ENCODE data around the gene FGD5. TPM values are rescaled to one million over a fixed set of nuclear protein-coding genes. Genes with fewer than 3 reads are reported as not detected.
A peak's percentile ranks its signal among the peaks of the same experiment; 100 is the strongest.

Gene FGD5
- total RNA-seq, 1 donor from 2014 or later = 57.4 TPM

- no peak for ATAC-seq
- intact Hi-C loops (cut with DNase I) = no loop called here
- no peak for DNase-seq (ENCODE audit: low spot score)
These were observed 3.4 kb downstream of the FGD5 start for GRCh38 chr3:14822134-14822533.

- DNase-seq (ENCODE audit: low spot score) = no peak
- intact Hi-C loops (cut with DNase I) = no loop called here
- peak; percentile 4 for ATAC-seq
These were observed 4.1 kb downstream of the FGD5 start for GRCh38 chr3:14822670-14823390.

GRCh38 chr3:14823393-14823792 lies 4.6 kb downstream of the FGD5 start:
- intact Hi-C loops (cut with DNase I) = no loop called here
- ATAC-seq (no peak), DNase-seq (ENCODE audit: low spot score) (no peak)

GRCh38 chr3:14823910-14824629 lies 5.3 kb downstream of the FGD5 start:
- intact Hi-C loops (cut with DNase I) = no loop called here
- peak; percentile 66 for ATAC-seq
- DNase-seq (ENCODE audit: low spot score) = no peak

- intact Hi-C loops (cut with DNase I) = no loop called here
- DNase-seq (ENCODE audit: low spot score) = no peak
- no peak for ATAC-seq
These were observed 5.9 kb downstream of the FGD5 start for GRCh38 chr3:14824646-14825045.

GRCh38 chr3:14826069-14826468 lies 7.3 kb downstream of the FGD5 start:
- ATAC-seq = no peak
- DNase-seq (ENCODE audit: low spot score) = no peak
- intact Hi-C loops (cut with DNase I) = no loop called here

- no peak for ATAC-seq
- intact Hi-C loops (cut with DNase I) = no loop called here
- no peak for DNase-seq (ENCODE audit: low spot score)
These were observed 9.0 kb downstream of the FGD5 start for GRCh38 chr3:14827776-14828175.

GRCh38 chr3:14829811-14830210 lies 11.0 kb downstream of the FGD5 start:
- DNase-seq (ENCODE audit: low spot score) (no peak), ATAC-seq (no peak)
- intact Hi-C loops (cut with DNase I) = no loop called here

GRCh38 chr3:14831916-14832450 lies 13.2 kb downstream of the FGD5 start:
- intact Hi-C loops (cut with DNase I) = no loop called here
- ATAC-seq (no peak), DNase-seq (ENCODE audit: low spot score) (no peak)

GRCh38 chr3:14832975-14833722 lies 14.4 kb downstream of the FGD5 start:
- DNase-seq (ENCODE audit: low spot score) = no peak
- ATAC-seq = no peak
- intact Hi-C loops (cut with DNase I) = no loop called here

- no peak for ATAC-seq
- DNase-seq (ENCODE audit: low spot score) = no peak
- intact Hi-C loops (cut with DNase I) = no loop called here
These were observed 15.4 kb downstream of the FGD5 start for GRCh38 chr3:14834121-14834520.

- DNase-seq (ENCODE audit: low spot score) (peak; percentile 15), ATAC-seq (no peak)
- intact Hi-C loops (cut with DNase I) = no loop called here
These were observed 16.2 kb downstream of the FGD5 start for GRCh38 chr3:14834807-14835466.

- intact Hi-C loops (cut with DNase I) = no loop called here
- ATAC-seq (peak; percentile 82), DNase-seq (ENCODE audit: low spot score) (peak; percentile 86)
These were observed 17.3 kb downstream of the FGD5 start for GRCh38 chr3:14836049-14836468.

GRCh38 chr3:14837186-14837877 lies 18.6 kb downstream of the FGD5 start:
- ATAC-seq = peak; percentile 47
- no peak for DNase-seq (ENCODE audit: low spot score)
- intact Hi-C loops (cut with DNase I) = no loop called here

GRCh38 chr3:14837878-14838258 lies 19.1 kb downstream of the FGD5 start:
- no peak for DNase-seq (ENCODE audit: low spot score)

GRCh38 chr3:14839236-14839635 lies 20.5 kb downstream of the FGD5 start:
- ATAC-seq (no peak), DNase-seq (ENCODE audit: low spot score) (no peak)
- intact Hi-C loops (cut with DNase I) = no loop called here

More at GRCh38 chr3:14837878-14838258, 19.1 kb downstream of the FGD5 start:
- intact Hi-C loops (cut with DNase I) = no loop called here
- peak; percentile 63 for ATAC-seq

GRCh38 chr3:14841836-14842235 lies 23.1 kb downstream of the FGD5 start:
- peak; percentile 57 for DNase-seq (ENCODE audit: low spot score)
- peak; percentile 48 for ATAC-seq
- intact Hi-C loops (cut with DNase I) = no loop called here

GRCh38 chr3:14842277-14842676 lies 23.5 kb downstream of the FGD5 start:
- ATAC-seq (no peak), DNase-seq (ENCODE audit: low spot score) (no peak)
- intact Hi-C loops (cut with DNase I) = no loop called here

GRCh38 chr3:14843321-14843720 lies 24.6 kb downstream of the FGD5 start:
- DNase-seq (ENCODE audit: low spot score) (no peak), ATAC-seq (no peak)
- intact Hi-C loops (cut with DNase I) = no loop called here
